CD4-positive, CD25-positive, alpha-beta regulatory T cell (primary cell): ENCODE data around the gene B3GNT9. TPM values are rescaled to one million over a fixed set of nuclear protein-coding genes. Genes with fewer than 3 reads are reported as not detected.

Experiments used
- ATAC-seq, 2 donors: fragments of 150-1000 bp; cut with Tn5 transposase; one replicate each; pipeline ENCODE4 v1.10.0; 2021; ENCODE audit warnings: low read depth in 2 of 2, moderate number of reproducible peaks in 2 of 2, moderate library complexity in 1 of 2
- DNase-seq, 3 donors: peaks; one replicate each; pipeline versions ENCODE4 v3.0.0 to v3.0.0-alpha.2; 2012 to 2022; ENCODE audit warnings: mixed read lengths in 1 of 3
- H3K27ac ChIP-seq: one replicate; pipeline ENCODE4 v1.7.0; 2013; ENCODE audit warnings: mild to moderate bottlenecking, low read length; ENCODE audit not compliant: insufficient read depth, poor library complexity, severe bottlenecking
- H3K27me3 ChIP-seq: one replicate; pipeline ENCODE4 v1.7.0; 2013; ENCODE audit warnings: low read length; ENCODE audit not compliant: control insufficient read depth, insufficient read depth
- H3K36me3 ChIP-seq: one replicate; pipeline ENCODE4 v1.7.0; 2013; ENCODE audit warnings: mild to moderate bottlenecking, low read length, moderate library complexity; ENCODE audit not compliant: control insufficient read depth, insufficient read depth
- H3K4me1 ChIP-seq: 2 replicates; pipeline ENCODE4 v1.7.0; 2013; ENCODE audit warnings: mild to moderate bottlenecking, low read length; ENCODE audit not compliant: insufficient read depth, control insufficient read depth, poor library complexity, severe bottlenecking
- H3K4me3 ChIP-seq: one replicate; pipeline ENCODE4 v1.7.0; 2013; ENCODE audit warnings: low read depth, mild to moderate bottlenecking, low read length, moderate library complexity
- H3K9me3 ChIP-seq, 2 experiments: 1 replicate in 1 of 2; 2 replicates in 1 of 2; pipeline ENCODE4 v1.7.0; 2013; ENCODE audit warnings: low read length in 2 of 2, mild to moderate bottlenecking in 1 of 2, moderate library complexity in 1 of 2; ENCODE audit not compliant: control insufficient read depth in 2 of 2
- H3K27ac Mint-ChIP-seq, 3 donors: one replicate each; pipeline ENCODE4 v1.8.0; 2020 to 2022; ENCODE audit warnings: mild to moderate bottlenecking in 3 of 3, mixed read lengths in 3 of 3, moderate library complexity in 2 of 3
- H3K27me3 Mint-ChIP-seq: one replicate; pipeline ENCODE4 v1.8.0; 2022; ENCODE audit warnings: mild to moderate bottlenecking, mixed read lengths
- H3K36me3 Mint-ChIP-seq: one replicate; pipeline ENCODE4 v1.8.0; 2020; ENCODE audit warnings: mixed read lengths
- H3K4me1 Mint-ChIP-seq, 4 donors: one replicate each; pipeline ENCODE4 v1.8.0; 2020 to 2022; ENCODE audit warnings: mixed read lengths in 4 of 4, mild to moderate bottlenecking in 1 of 4
- H3K4me3 Mint-ChIP-seq, 4 donors: one replicate each; pipeline ENCODE4 v1.8.0; 2020 to 2022; ENCODE audit warnings: mild to moderate bottlenecking in 4 of 4, mixed read lengths in 4 of 4, moderate library complexity in 3 of 4
- H3K9me3 Mint-ChIP-seq, 7 donors: one replicate each; pipeline ENCODE4 v1.8.0; 2020 to 2022; ENCODE audit warnings: mixed read lengths in 7 of 7, mild to moderate bottlenecking in 3 of 7, moderate library complexity in 2 of 7
- polyA plus RNA-seq, 4 donors: library from polyadenylated mRNA; unstranded; fragments of 300-500 nt; fragmentation: Illumina TruSeq; gene quantifications; one replicate each; pipeline ENCODE4 v1.2.3, GENCODE V29; 2021
- total RNA-seq: library from RNA; stranded (reverse); gene quantifications from one replicate; pipeline ENCODE4 v1.2.3, GENCODE V29; 2022

B3GNT9 gene
- total and polyA plus RNA-seq, 5 donors from 2014 or later = 0.44 to 3.4 (median 1.3) TPM

DNA sequence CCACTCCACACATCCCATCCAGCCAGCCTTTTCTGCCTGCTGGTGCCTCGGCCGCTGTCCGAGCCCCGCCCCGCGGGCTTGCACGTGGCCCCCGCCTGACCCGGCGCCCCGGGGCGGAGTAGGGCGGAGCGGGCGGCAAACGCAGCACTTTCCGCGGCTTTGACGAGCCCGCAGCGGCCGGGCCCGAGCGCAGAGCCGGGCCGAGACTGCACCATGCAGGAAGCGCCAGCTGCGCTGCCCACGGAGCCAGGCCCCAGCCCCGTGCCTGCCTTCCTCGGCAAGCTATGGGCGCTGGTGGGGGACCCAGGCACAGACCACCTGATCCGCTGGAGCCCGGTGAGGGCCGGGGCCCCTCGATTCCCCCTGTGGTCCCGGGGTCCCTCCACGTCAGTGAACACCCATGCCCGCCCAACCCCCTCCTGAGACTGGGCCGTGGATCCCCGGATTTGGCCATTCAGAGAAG, 13.8 kb upstream of the B3GNT9 start, which contains the start of gene HSF4:
Gene HSF4 (plus strand): TSS at position 147 of the 463 bp plus-strand sequence. CDS start 67 bp downstream, at position 214.
- peaks cover 52% of the 10 kb centered on the region for H3K4me1 ChIP-seq

DNA sequence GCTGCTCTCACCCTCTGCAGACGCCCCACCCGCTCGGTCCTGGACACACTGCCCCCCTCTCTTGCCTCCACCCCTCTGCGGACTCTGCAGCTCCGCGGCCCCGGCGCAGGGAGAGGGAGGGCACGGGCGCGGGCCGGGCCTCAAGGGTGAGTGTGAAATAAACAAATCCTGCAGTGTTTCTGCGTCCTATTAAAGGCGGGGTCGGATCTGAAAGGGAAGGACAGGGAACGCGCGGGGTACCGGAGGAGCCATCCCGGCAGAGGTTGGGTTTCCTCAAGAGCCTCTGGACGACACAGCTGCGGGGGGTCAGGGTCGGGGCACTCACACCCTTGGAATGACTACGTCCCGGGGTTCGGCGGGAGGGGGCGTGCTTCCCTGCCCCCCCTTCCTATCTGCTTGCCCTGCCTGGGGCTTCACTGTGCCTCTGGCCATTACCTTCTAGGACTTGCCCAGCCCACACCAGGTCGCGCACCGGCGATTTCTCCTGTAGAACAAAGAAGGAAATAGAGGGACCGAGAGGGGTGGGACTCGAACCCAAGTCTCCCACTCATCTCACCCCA, 13.3 kb upstream of the B3GNT9 start:
- peaks cover 13% of the 10 kb centered on the region for H3K27me3 ChIP-seq
- H3K9me3 Mint-ChIP-seq = peaks cover 0 to 2% (median 0%) of the 10 kb centered on the region in 7 donors
- no peak overlapping the region for H3K4me3 ChIP-seq
- DNase-seq = no peak
- no peak overlapping the region for H3K27ac ChIP-seq
- no peaks in the 10 kb centered on the region for H3K36me3 ChIP-seq
- no peak overlapping the region for H3K27ac Mint-ChIP-seq
- peak overlapping the region in 3 of 4 donors; percentile 27 to 50 (median 48) for H3K4me3 Mint-ChIP-seq
- no peaks in the 10 kb centered on the region for H3K36me3 Mint-ChIP-seq
- H3K27me3 Mint-ChIP-seq = peaks cover 69% of the 10 kb centered on the region
- peaks cover 53% of the 10 kb centered on the region for H3K4me1 ChIP-seq
- H3K9me3 ChIP-seq = no peaks in the 10 kb centered on the region
- ATAC-seq = no peak
- H3K4me1 Mint-ChIP-seq = peaks cover 0 to 42% (median 17%) of the 10 kb centered on the region in 4 donors

More for the DNA sequence above, 13.8 kb upstream of the B3GNT9 start, which contains the start of gene HSF4:
- Mint-ChIP-seq H3K4me1 (peaks cover 0 to 42% (median 18%) of the 10 kb centered on the region in 4 donors), H3K9me3 (peaks cover 0 to 2% (median 0%) of the 10 kb centered on the region in 7 donors), H3K27me3 (peaks cover 74% of the 10 kb centered on the region), H3K27ac (no peak within 1 kb of the TSS), H3K4me3 (peak within 1 kb of the TSS; percentile 29 to 74 (median 62)), H3K36me3 (no peaks in the 10 kb centered on the region)
- H3K27ac ChIP-seq = no peak within 1 kb of the TSS
- no peak within 1 kb of the TSS for H3K4me3 ChIP-seq
- ATAC-seq (no peak), DNase-seq (peak in 1 of 3 donors; percentile 50)
- H3K36me3 ChIP-seq = no peaks in the 10 kb centered on the region
- peaks cover 13% of the 10 kb centered on the region for H3K27me3 ChIP-seq
- H3K9me3 ChIP-seq = no peaks in the 10 kb centered on the region

DNA sequence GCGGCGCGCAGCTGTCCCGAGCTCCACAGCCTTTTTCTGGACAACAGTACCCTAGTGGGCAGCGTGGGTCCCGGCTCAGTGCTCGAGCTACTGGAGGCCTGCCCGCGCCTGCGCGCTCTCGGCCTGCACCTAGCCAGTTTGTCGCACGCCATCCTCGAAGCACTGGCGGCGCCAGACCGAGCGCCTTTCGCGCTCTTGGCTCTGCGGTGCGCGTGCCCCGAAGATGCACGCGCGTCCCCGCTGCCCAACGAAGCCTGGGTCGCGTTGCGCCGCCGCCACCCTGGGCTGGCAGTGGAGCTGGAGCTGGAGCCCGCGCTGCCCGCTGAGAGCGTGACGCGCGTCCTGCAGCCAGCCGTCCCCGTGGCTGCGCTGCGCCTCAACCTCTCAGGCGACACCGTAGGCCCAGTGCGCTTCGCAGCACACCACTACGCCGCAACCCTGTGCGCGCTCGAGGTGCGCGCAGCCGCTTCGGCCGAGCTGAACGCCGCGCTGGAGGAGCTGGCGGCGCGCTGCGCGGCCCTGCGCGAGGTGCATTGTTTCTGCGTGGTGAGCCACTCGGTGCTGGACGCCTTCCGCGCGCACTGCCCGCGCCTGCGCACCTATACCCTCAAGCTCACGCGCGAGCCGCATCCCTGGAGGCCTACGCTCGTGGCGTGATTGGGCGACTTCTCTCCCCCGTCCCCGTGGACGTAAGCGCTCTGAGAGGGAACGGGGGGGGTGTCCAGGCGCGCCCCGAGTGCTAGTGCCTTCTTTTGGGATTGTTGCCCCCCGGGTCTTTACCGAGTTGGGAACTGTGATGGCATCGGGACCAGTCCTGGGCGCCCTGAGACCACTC, 12.6 kb upstream of the B3GNT9 start:
- H3K4me3 Mint-ChIP-seq = peak overlapping the region in 2 of 4 donors; percentile 36 to 46
- no peaks in the 10 kb centered on the region for H3K36me3 ChIP-seq
- peaks cover 60% of the 10 kb centered on the region for H3K4me1 ChIP-seq
- DNase-seq (peak in 2 of 3 donors; percentile 32 to 71), ATAC-seq (no peak)
- H3K27me3 Mint-ChIP-seq = peaks cover 62% of the 10 kb centered on the region
- H3K27me3 ChIP-seq = peaks cover 13% of the 10 kb centered on the region
- no peaks in the 10 kb centered on the region for H3K36me3 Mint-ChIP-seq
- H3K4me3 ChIP-seq = no peak overlapping the region
- no peaks in the 10 kb centered on the region for H3K9me3 ChIP-seq
- H3K4me1 Mint-ChIP-seq = peaks cover 4 to 49% (median 21%) of the 10 kb centered on the region in 4 donors
- no peak overlapping the region for H3K27ac Mint-ChIP-seq
- H3K9me3 Mint-ChIP-seq = peaks cover 0 to 2% (median 0%) of the 10 kb centered on the region in 7 donors
- no peak overlapping the region for H3K27ac ChIP-seq

DNA sequence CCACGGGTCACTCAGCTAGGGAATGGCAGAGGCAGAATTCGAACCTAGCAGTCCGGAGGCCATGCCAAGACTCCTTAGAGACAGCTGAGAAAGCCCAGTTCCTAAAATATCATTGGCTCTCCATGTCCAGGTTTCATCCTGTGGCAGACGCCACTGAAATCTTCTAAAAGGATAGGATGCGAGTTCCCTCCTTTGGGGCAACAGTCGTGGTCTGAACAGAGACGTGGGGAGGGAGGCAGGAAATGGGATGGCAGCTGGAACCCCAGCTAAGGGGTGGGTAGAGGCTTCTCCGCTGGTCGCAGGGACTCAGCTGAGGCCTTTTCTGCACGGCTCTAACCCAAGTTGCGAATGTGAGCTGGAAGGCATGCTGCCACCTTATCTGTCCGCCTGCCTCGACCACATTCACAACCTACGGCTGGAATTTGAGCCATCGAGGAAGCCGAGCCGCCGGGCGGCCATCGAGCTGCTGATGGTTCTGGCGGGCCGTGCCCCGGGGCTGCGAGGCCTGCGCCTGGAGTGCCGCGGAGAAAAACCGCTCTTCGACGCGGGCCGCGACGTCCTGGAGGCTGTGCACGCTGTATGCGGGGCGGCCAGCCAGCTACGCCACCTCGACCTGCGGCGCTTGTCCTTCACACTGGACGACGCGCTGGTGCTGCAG, 11.8 kb upstream of the B3GNT9 start:
- peaks cover 54% of the 10 kb centered on the region for H3K27me3 Mint-ChIP-seq
- Histone ChIP-seq H3K4me3 (no peak overlapping the region), H3K9me3 (no peaks in the 10 kb centered on the region), H3K27me3 (peaks cover 13% of the 10 kb centered on the region), H3K4me1 (peaks cover 67% of the 10 kb centered on the region), H3K27ac (no peak overlapping the region), H3K36me3 (no peaks in the 10 kb centered on the region)
- peaks cover 9 to 56% (median 25%) of the 10 kb centered on the region in 4 donors for H3K4me1 Mint-ChIP-seq
- no peaks in the 10 kb centered on the region for H3K36me3 Mint-ChIP-seq
- no peaks in the 10 kb centered on the region for H3K9me3 Mint-ChIP-seq
- H3K4me3 Mint-ChIP-seq = peak overlapping the region; percentile 20 to 76 (median 53)
- DNase-seq (no peak), ATAC-seq (no peak)
- H3K27ac Mint-ChIP-seq = no peak overlapping the region

DNA sequence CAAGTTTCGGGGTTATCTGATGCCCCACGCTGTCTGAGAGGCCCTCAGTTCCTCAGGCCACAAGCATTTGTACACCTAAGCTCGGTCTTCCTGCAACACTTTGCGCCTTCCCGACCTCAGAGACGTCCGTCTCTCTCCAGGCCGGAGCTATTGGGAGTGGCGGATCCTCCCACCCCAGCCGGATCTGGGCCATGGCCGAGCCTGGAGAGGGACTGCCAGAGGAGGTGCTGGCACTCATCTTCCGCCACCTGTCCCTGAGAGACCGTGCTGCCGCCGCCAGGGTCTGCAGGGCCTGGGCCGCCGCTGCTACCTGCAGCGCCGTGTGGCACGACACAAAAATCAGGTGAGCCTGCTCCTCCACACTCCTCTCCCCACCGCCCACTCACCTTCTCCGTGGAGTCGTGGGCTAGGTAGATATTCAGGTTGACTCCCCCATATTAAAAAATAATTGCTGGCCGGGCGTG, 10.8 kb upstream of the B3GNT9 start:
- Histone ChIP-seq H3K27me3 (peaks cover 4% of the 10 kb centered on the region), H3K36me3 (no peaks in the 10 kb centered on the region), H3K4me1 (peaks cover 74% of the 10 kb centered on the region), H3K9me3 (no peaks in the 10 kb centered on the region), H3K27ac (no peak overlapping the region), H3K4me3 (no peak overlapping the region)
- DNase-seq = no peak
- H3K36me3 Mint-ChIP-seq = no peaks in the 10 kb centered on the region
- ATAC-seq = no peak
- peak overlapping the region; percentile 52 to 98 (median 70) for H3K4me3 Mint-ChIP-seq
- H3K9me3 Mint-ChIP-seq = no peaks in the 10 kb centered on the region
- H3K4me1 Mint-ChIP-seq = peaks cover 10 to 65% (median 31%) of the 10 kb centered on the region in 4 donors
- H3K27me3 Mint-ChIP-seq = peaks cover 44% of the 10 kb centered on the region
- H3K27ac Mint-ChIP-seq = no peak overlapping the region

DNA sequence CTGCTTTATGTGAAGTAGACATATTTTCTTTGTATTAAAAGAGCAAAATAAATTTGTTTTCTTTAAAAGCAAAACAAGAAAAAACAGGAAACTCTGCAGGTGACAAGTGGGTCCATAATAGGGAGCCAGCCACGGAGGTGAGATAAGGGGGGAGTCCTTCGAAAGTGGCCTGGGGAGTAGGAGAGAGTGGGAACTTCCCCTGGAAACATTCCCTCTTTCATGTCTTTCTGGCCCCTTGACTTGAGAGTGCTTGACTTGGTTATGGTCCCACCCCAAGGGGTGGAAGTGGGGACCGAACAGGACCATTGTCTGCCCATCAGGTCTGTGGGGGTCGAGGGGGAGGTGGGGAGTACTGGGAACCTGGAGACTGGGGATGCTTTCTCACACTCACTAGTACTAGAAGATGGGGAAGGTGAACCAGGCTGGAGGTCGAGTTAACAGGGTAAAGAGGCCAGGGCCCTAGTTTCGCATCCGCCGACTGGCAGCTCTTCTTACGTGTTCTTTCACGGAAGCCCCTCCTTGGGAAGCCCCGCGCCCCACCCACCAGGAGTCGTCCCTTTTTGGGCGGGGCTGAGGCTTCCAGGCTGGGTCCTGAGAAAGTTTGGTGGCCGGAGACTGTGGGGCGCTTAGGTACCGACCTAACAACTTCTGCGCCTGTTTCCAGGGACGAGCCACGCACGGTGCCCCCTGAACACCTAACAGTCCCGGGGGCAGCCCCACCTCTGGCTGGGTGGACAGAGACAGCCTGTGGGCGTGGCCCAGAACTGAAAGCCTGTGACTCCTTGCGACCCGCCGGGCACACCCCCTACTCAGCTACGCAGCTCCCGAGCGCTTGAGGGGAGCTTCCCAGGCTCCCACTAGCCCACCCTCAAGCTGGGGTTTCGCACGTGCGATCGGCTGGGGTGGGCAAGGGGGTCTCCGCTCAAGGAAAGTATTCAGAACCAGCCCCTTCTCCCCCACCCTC, 8.1 kb upstream of the B3GNT9 start:
- no peaks in the 10 kb centered on the region for H3K36me3 ChIP-seq
- peak overlapping the region; percentile 79 to 96 (median 96) for H3K27ac Mint-ChIP-seq
- DNase-seq (peak; percentile 60 to 92 (median 63)), ATAC-seq (peak; percentile 33 to 40)
- H3K27me3 ChIP-seq = peaks cover 3% of the 10 kb centered on the region
- H3K27ac ChIP-seq = peak overlapping the region; percentile 89
- H3K4me1 ChIP-seq = peaks cover 72% of the 10 kb centered on the region
- no peaks in the 10 kb centered on the region for H3K36me3 Mint-ChIP-seq
- H3K4me3 Mint-ChIP-seq = peak overlapping the region; percentile 89 to 98 (median 95)
- peaks cover 10 to 71% (median 34%) of the 10 kb centered on the region in 4 donors for H3K4me1 Mint-ChIP-seq
- no peaks in the 10 kb centered on the region for H3K9me3 ChIP-seq
- H3K9me3 Mint-ChIP-seq = no peaks in the 10 kb centered on the region
- H3K4me3 ChIP-seq = peak overlapping the region; percentile 77
- peaks cover 24% of the 10 kb centered on the region for H3K27me3 Mint-ChIP-seq
